ENCODE measurements around the gene ANKRD13B. TPM values are rescaled to one million over a fixed set of nuclear protein-coding genes. Genes with fewer than 3 reads are reported as not detected.
A peak's percentile ranks its signal among the peaks of the same experiment; 100 is the strongest.

ANKRD13B gene
- total RNA-seq, 1 donor from 2014 or later, result 28.1 TPM

- DNase-seq, result no peak
These were observed 3.2 kb downstream of the ANKRD13B start for GRCh38 chr17:29595943-29596774.

DNA sequence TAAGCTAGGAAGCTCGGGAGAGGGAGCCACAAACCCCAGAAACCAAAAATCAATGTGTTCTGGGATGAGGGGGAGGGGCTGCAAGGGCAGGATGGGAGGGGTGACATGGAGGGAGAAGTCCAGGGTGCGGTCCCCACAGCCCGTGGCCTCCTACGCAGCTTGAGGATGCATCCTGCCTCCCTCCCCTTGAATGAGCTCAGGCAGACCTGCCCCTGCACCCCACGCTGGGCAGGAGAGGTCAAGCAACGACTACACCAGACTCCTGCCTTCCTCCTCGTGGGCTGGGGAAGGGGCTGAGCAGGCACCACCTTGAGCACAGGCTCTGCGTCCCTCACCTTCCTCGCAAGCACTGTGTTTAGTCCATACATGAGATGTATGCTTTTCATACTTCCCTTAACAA is 3.9 kb downstream of the ANKRD13B start:
- DNase-seq, result no peak

DNA sequence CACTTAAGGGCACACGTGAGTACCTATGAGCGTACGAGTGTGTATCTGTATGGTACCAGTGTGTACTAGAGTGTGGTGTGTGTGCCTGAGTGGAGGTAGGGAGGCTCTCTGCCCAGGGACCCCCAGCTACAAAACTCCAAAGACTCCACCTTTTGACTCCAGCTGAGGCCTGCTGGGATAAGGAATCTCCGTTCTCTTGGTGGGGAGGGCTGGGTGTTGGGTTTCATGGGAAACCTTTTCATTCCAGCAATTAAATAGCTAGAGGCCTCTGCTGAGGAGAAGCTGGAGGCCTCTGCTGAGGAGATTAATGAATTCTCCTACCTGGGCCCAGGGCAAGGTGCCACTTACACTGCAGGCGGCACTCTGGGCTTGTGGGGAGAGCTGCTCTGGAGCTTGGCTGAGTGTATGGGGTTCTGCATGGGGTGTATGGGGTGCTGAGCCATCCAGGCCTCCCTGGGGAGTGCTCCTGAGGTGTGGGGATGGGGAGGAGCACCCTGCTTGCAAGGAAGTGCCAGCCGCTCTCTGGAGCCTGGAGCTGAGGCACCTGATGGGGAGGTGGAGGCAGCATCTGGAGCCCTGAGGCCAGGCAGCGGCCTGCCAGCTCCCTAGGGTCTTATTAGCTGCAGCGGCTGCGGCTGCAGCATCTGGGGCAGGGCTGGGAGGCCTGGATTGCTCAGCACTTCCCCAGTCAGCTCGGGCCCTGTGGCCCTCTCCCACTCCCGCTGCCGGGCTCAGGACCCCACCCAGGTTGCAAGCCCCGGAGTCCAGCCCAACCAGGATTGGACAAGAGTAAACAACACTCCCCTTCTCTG is 4.6 kb downstream of the ANKRD13B start:
- DNase-seq, result no peak

DNA sequence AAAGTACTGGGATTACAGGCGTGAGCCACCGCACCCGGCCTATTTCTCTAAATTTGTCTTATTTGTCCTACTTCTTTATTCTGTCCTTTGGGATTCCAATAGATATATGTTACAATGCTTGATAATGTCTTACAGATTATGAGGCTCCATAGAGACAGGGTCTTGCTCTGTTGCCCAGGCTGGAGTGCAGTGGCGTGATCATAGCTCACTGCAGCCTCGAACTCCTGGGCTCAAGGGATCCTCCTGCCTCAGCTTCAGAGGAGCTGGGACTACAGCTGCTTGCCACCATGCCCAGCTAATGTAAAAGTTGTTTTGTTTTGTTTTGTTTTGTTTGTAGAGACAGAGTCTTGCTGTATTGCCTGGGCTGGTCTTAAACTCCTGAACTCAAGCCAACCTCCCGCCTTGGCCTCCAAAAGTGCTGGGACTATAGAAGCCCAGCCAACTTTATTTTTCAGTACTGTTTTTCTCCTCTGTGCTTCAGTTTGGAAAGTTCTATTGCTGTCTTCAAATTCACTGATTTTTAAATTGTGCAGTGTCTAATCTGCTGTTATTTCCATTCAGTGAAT is 10.3 kb downstream of the ANKRD13B start:
- DNase-seq, result no peak

- DNase-seq, result no peak
These were observed 14.7 kb downstream of the ANKRD13B start for GRCh38 chr17:29607557-29608195.

DNA sequence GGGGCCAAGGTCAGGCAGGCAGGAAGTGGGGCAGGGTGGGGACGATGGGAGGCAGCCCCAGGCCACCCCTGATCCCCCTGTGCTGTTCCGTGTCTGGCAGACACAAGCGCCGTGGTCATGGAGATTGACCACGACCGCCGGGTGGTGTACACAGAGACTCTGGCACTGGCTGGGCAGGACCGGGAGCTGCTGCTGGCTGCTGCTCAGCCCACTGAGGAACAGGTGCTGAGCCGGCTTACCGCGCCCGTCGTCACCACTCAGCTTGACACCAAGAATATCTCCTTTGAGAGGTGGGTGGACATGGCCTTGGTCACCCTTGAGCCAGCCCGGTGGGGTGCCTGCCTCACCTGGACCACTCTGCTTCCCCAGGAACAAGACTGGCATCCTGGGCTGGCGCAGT is 16.1 kb downstream of the ANKRD13B start:
- DNase-seq, result no peak

DNA sequence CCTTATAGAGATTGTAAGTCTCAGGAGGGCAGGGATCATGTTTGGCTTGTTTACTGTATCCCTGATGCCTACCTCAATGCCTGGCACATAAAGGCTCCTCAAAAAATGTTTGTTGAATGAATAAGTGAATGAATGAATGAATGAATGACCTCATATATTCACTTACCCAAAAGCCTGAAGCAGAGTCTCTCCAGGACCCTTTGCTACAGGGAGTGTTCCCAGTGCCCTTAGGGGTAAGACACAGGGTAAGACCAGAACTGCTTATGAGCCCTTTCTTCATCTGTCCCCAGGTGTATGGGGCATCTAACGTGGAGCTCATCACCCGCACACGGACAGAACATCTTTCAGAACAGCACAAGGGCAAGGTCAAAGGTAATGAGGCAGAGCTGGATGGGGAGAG is 17.5 kb downstream of the ANKRD13B start:
- DNase-seq, result no peak

DNA sequence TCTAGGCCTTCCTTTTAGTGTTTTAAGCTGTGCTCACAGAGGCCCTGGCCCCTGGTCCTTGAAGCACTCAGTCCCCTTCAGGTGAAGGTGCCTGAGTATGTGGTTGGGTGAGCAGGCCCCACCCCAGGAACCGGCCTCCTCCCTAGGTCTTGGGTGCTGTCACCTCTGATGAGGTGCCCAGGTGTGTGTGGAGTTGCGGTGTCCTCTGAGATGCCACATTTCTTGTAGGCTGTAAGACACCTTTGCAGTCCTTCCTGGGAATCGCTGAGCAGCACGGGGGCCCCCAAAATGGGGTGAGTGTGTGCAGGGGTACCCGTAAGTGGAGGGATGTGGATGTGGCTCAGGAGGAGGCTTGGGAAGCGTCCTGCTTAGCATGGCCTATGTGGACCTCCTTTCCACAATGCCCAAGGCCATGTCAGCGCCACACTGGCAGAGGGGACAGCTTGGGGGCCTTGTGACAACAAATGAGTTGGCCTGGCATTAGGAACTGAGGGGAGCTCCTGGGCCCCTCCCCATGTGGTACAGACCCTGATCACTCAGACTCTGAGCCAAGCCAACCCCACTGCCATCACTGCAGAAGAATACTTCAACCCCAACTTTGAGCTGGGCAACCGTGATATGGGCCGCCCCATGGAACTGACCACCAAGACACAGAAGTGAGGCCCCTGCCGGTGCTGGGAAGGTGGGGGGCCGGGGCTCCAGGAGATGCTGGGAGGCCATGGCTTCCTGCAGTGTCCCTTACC is 18.6 kb downstream of the ANKRD13B start:
- no peak for DNase-seq

DNA sequence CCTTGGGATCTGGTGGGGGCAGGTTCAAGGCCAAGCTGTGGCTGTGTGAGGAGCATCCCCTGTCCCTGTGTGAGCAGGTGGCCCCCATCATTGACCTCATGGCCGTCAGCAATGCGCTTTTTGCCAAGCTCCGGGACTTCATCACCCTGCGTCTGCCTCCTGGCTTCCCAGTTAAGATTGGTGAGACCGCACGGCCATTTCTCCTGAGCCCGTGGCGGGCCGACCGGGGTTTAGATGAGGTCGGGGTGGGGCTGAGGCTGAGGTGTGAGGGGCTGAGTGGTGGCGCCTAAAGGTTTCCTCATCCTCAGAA is 19.1 kb downstream of the ANKRD13B start:
- no peak for DNase-seq

- DNase-seq, result no peak
These were observed 19.7 kb downstream of the ANKRD13B start for GRCh38 chr17:29612404-29613280.

DNA sequence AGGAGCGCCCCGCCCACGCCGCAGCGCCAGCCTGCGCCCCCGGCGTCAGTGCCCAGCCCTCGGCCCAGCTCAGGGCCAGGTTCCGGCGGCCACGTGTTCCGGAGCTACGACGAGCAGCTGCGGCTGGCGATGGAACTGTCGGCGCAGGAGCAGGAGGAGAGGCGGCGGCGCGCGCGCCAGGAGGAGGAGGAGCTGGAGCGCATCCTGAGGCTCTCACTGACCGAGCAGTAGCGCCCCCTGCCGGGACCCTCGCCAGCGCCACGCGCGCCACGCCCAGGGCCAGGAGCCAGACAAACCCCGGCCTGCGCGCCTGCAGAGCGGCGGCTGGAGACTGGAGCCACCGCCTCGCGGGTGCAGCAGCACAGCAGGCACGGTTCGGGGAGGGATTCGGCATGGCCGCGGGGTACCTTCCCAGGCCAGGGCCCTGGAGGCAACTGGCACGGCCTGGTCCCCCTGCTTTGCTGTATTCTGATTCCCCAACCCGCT is 20.5 kb downstream of the ANKRD13B start:
- DNase-seq, result peak; percentile 81

DNA sequence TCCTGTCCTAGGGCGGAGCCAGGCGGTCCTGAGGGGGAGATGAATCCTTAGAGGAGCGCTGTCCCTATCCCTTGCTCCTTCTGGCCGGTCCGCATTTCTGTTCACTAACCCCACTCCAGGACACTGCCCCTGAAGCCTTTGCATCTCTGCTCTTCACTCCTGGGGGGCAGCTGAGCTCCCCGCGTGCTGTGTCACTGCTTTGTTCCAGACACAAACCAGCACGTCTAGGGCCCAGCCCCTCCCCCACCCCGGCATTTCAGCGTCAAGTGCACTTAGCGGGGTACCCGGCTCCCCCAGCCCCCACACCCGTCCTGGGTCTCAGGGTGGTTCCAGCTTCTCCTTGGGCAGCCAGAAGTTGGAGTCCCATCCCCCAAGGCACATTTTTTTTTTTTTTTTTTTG is 20.9 kb downstream of the ANKRD13B start:
- DNase-seq, result no peak

- DNase-seq, result no peak
These were observed 21.6 kb downstream of the ANKRD13B start for GRCh38 chr17:29614349-29615047.

- DNase-seq, result no peak
These were observed 22.1 kb downstream of the ANKRD13B start for GRCh38 chr17:29615048-29615385.

- DNase-seq, result peak; percentile 93
These were observed 22.8 kb downstream of the ANKRD13B start for GRCh38 chr17:29615492-29616299.

GRCh38 chr17:29616300-29617048 is 23.5 kb downstream of the ANKRD13B start:
- DNase-seq, result no peak

GRCh38 chr17:29617125-29617480 is 24.2 kb downstream of the ANKRD13B start:
- DNase-seq, result peak; percentile 84

GRCh38 chr17:29617481-29618271 is 24.7 kb downstream of the ANKRD13B start:
- DNase-seq, result peak; percentile 70
